HUES6 (cell line): ENCODE results near the gene PARD3.

Experiments
- H3K27ac ChIP-seq: 2 replicates; pipeline ENCODE4 v1.7.0; 2013; ENCODE audit warnings: low read depth, mild to moderate bottlenecking, low read length, inconsistent platforms
- H3K27me3 ChIP-seq: 2 replicates; pipeline ENCODE4 v1.6.1; 2013; ENCODE audit warnings: low read length; ENCODE audit not compliant: control insufficient read depth, insufficient read depth
- H3K36me3 ChIP-seq: 2 replicates; pipeline ENCODE4 v1.6.1; 2013; ENCODE audit warnings: low read length; ENCODE audit not compliant: control insufficient read depth, insufficient read depth
- H3K4me1 ChIP-seq: 2 replicates; pipeline ENCODE4 v1.6.1; 2013; ENCODE audit warnings: low read length; ENCODE audit not compliant: control insufficient read depth, insufficient read depth
- H3K4me3 ChIP-seq: 2 replicates; pipeline ENCODE4 v1.5.1; 2013; ENCODE audit warnings: low read depth, low read length
- H3K9ac ChIP-seq: one replicate; pipeline ENCODE4 v1.6.1; 2013; ENCODE audit warnings: mild to moderate bottlenecking, low read length
- H3K9me3 ChIP-seq: 2 replicates; pipeline ENCODE4 v1.6.1; 2013; ENCODE audit warnings: low read depth, low read length; ENCODE audit not compliant: control insufficient read depth, insufficient read depth

Gene PARD3

DNA sequence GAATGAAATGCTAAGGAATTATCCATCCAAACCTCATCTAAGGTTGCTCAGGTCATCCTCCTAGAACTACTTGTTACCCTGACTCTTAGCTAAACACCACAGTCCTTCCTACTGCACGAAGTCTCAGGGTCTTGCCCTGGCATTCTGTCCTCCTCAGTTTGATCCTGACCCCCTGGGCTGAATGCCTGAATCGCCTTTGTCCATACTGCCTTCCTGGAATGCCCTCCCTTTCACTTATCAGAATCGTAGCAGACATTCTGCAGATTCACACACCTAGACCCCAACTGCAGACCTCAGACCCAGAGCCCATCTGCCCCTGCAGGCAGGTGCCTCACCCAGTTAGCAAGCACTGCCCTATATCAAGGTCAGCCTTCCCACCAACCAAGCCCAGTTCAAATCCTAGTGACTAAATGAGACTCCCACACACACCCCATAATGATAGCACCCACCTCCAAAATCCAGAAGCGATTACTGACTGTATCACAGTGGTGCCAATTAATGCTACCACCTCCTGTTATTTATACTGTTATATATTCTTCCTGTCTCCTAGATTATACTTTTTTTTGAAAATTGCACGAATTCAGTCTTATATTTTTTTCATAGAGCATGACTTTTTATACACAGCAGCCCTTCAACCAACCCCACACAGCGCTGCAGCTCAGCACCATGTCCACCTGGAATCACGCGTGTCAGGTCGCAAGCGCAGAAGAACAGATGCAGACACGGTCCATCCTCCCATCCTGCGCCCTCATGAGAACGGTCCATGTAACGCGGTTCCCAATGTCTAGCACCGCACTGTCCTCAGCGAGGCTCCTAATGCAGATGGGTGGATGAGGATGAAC lies 3.7 kb downstream of the PARD3 start:
- no peak overlapping the region for H3K9ac ChIP-seq
- H3K4me1 ChIP-seq = peaks cover 45% of the 10 kb centered on the region
- peaks cover 7% of the 10 kb centered on the region for H3K27me3 ChIP-seq
- no peak overlapping the region for H3K4me3 ChIP-seq
- no peaks in the 10 kb centered on the region for H3K36me3 ChIP-seq
- no peaks in the 10 kb centered on the region for H3K9me3 ChIP-seq
- H3K27ac ChIP-seq = no peak overlapping the region

GRCh38 chr10:34809796-34810195 lies 5.3 kb downstream of the PARD3 start:
- Histone ChIP-seq H3K27me3 (no peaks in the 10 kb centered on the region), H3K4me3 (no peak overlapping the region), H3K9me3 (no peaks in the 10 kb centered on the region), H3K36me3 (no peaks in the 10 kb centered on the region), H3K4me1 (peaks cover 45% of the 10 kb centered on the region), H3K9ac (no peak overlapping the region), H3K27ac (no peak overlapping the region)

DNA sequence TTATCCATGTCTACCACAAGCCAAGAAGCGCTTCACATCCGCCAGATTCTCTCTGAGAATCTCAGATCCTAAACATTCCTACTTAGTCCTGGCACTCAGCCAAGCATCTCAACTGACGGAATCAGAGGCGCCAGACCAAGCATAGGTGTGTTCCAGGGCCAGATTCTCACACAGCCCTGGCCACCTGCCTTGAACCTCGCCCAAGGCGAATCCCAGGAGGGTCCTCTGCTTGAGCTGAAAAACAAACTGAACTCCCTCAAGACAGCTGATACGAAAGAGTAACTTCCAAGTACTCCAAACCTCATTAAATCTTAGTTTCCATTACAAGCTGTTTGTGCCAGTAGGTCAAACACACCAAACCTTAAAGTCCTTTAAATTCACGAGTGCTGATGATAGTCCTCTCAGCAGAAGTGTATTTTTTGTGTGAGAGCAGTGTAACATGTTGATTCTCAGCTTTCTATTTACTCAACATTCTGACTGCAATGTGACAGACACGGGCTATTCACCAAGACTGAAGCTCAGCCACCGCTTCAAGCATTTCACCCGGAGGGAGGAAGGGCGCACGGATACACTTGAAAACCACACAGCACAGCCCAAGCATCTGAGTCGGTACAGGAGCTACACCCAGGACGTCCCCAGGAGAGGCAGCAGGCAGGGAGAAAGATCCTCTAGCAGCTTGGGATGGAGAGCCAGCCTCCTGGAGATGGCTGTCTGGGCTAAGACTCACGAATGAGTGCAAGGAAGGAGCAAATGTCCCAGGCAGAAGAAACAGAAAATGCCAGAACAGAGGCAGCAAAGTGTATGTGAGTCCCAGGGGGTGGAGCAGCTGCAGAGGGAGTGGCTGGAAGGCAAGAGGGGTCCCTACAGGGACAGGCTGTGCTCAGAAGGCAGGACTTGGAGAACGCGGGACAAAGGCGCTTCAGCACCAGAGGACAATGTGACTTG lies 6.0 kb downstream of the PARD3 start:
- no peaks in the 10 kb centered on the region for H3K36me3 ChIP-seq
- no peaks in the 10 kb centered on the region for H3K27me3 ChIP-seq
- H3K9me3 ChIP-seq = no peaks in the 10 kb centered on the region
- peak overlapping the region; percentile 37 for H3K4me3 ChIP-seq
- no peak overlapping the region for H3K27ac ChIP-seq
- peaks cover 45% of the 10 kb centered on the region for H3K4me1 ChIP-seq
- peak overlapping the region; percentile 32 for H3K9ac ChIP-seq

- no peaks in the 10 kb centered on the region for H3K9me3 ChIP-seq
- H3K36me3 ChIP-seq = no peaks in the 10 kb centered on the region
- H3K27ac ChIP-seq = no peak overlapping the region
- H3K9ac ChIP-seq = no peak overlapping the region
- peaks cover 41% of the 10 kb centered on the region for H3K4me1 ChIP-seq
- no peak overlapping the region for H3K4me3 ChIP-seq
- no peaks in the 10 kb centered on the region for H3K27me3 ChIP-seq
Measured at GRCh38 chr10:34808336-34808735, 6.8 kb downstream of the PARD3 start.

DNA sequence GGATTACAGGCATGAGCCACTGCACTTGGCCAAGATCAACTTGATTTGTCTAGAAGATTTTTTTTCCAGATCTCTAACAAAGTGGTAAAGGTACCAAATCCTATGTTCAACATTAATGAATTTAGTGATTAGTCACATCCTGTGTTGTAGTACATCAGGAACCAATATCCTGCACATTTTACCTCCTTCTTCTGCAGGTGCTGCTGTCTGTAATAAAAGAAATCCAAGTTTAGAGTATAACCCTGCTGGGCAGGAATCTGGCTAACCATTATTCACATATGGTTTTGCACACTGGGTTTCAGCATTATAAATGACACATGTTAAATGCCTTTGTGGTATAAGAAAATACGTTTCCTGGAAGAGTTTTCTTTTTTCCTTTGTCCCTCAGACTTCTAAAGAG lies 10.8 kb downstream of the PARD3 start:
- Histone ChIP-seq H3K27ac (no peak overlapping the region), H3K9me3 (no peaks in the 10 kb centered on the region), H3K4me1 (peaks cover 36% of the 10 kb centered on the region), H3K9ac (no peak overlapping the region), H3K4me3 (no peak overlapping the region), H3K36me3 (no peaks in the 10 kb centered on the region), H3K27me3 (no peaks in the 10 kb centered on the region)

GRCh38 chr10:34802692-34803091 lies 12.4 kb downstream of the PARD3 start:
- peaks cover 22% of the 10 kb centered on the region for H3K4me1 ChIP-seq
- no peaks in the 10 kb centered on the region for H3K27me3 ChIP-seq
- H3K9me3 ChIP-seq = no peaks in the 10 kb centered on the region
- H3K9ac ChIP-seq = no peak overlapping the region
- no peak overlapping the region for H3K4me3 ChIP-seq
- H3K36me3 ChIP-seq = no peaks in the 10 kb centered on the region
- H3K27ac ChIP-seq = no peak overlapping the region; the same call in 1 of the 2 replicates

GRCh38 chr10:34801097-34801733 lies 13.9 kb downstream of the PARD3 start:
- Histone ChIP-seq H3K27ac (no peak overlapping the region), H3K9me3 (no peaks in the 10 kb centered on the region), H3K9ac (no peak overlapping the region), H3K27me3 (no peaks in the 10 kb centered on the region), H3K36me3 (no peaks in the 10 kb centered on the region), H3K4me1 (peaks cover 22% of the 10 kb centered on the region), H3K4me3 (no peak overlapping the region)

DNA sequence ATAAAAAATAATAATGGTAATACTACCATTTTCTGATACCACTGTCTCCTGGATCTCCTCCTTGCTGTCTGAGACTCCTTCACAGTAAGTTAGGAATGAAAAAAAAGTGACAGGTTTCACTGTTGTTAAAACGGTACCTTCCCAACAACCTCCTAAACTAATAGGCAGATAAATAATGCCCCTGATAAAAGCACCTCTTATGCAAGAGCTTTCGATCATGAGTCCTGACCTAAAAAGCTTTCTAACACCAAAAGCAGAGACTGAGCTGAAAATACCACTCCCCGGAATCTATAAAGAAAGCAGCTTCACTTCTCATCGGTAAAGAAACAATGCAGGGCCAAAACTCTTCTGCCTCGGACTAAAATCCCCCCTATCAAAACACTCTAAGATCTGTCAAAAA lies 14.5 kb downstream of the PARD3 start:
- no peaks in the 10 kb centered on the region for H3K9me3 ChIP-seq
- peaks cover 22% of the 10 kb centered on the region for H3K4me1 ChIP-seq
- H3K36me3 ChIP-seq = no peaks in the 10 kb centered on the region
- H3K27ac ChIP-seq = no peak overlapping the region; the same call in 1 of the 2 replicates
- H3K27me3 ChIP-seq = no peaks in the 10 kb centered on the region
- no peak overlapping the region for H3K4me3 ChIP-seq
- H3K9ac ChIP-seq = no peak overlapping the region

DNA sequence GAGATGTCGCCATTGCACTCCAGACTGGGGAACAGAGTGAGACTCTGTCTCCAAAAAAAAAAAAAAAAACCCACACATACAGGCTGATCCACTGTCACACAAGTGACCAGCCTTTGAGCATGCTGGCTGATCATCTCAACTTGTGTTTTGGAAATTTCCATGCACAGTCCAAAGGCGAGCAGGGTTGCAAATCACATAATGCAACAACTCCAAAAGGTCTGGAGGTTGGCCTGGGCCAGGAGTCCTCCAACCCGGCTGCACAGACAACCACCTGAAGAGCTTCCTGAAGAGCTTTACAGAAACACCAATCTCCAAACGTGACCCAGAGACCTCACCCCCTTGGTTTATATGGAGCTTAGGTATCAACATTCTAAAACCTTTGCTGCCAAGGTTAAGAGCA lies 16.4 kb downstream of the PARD3 start:
- no peaks in the 10 kb centered on the region for H3K27me3 ChIP-seq
- no peak overlapping the region for H3K9ac ChIP-seq
- no peaks in the 10 kb centered on the region for H3K9me3 ChIP-seq
- peaks cover 32% of the 10 kb centered on the region for H3K4me1 ChIP-seq
- no peak overlapping the region for H3K4me3 ChIP-seq
- no peak overlapping the region for H3K27ac ChIP-seq
- H3K36me3 ChIP-seq = no peaks in the 10 kb centered on the region

- no peaks in the 10 kb centered on the region for H3K36me3 ChIP-seq
- H3K9me3 ChIP-seq = no peaks in the 10 kb centered on the region
- no peaks in the 10 kb centered on the region for H3K27me3 ChIP-seq
- H3K9ac ChIP-seq = no peak overlapping the region
- peaks cover 35% of the 10 kb centered on the region for H3K4me1 ChIP-seq
- no peak overlapping the region for H3K27ac ChIP-seq
- H3K4me3 ChIP-seq = no peak overlapping the region
Measured at GRCh38 chr10:34797155-34797554, 17.9 kb downstream of the PARD3 start.
